K562 (cell line): Measurements from ENCODE around the gene RBFA.

Experiments used
- ATF2 ChIP-seq: sonication (generic); formaldehyde crosslinking; IDR thresholded peaks from 2 replicates; pipeline ENCODE4 v1.8.1; 2022; ENCODE audit warnings: missing genetic modification reagents
- BHLHE40 ChIP-seq: IDR thresholded peaks from 2 replicates; pipeline ENCODE4 v1.6.1; 2011; ENCODE audit warnings: low read length, improper control_type of control experiment
- ESRRA ChIP-seq: fragments of 450-650 bp; IDR thresholded peaks from 2 replicates; pipeline ENCODE4 v1.6.1; 2014; ENCODE audit warnings: low read depth, mild to moderate bottlenecking, moderate library complexity, borderline replicate concordance
- ETS1 ChIP-seq: conservative IDR thresholded peaks from 2 replicates; pipeline ENCODE4 v1.6.1; 2011; ENCODE audit warnings: low read depth, mild to moderate bottlenecking, low read length; ENCODE audit not compliant: control insufficient read depth
- KAT8 ChIP-seq: fragments of 450-650 bp; IDR thresholded peaks from 2 replicates; pipeline ENCODE4 v1.6.1; 2016; ENCODE audit warnings: low read depth, mild to moderate bottlenecking
- MEF2D ChIP-seq: conservative IDR thresholded peaks from 2 replicates; pipeline ENCODE4 v1.6.1; 2016; ENCODE audit warnings: low read depth, missing genetic modification characterization, missing compliant biosample characterization
- NFRKB ChIP-seq: fragments of 450-650 bp; IDR thresholded peaks from 2 replicates; pipeline ENCODE4 v1.6.1; 2016; ENCODE audit warnings: low read depth
- NR2C1 ChIP-seq, 2 experiments: fragments of 450-650 bp; IDR thresholded peaks; 2 replicates each; pipeline ENCODE4 v1.6.1; 2017; ENCODE audit warnings: mild to moderate bottlenecking in 2 of 2, antibody characterized with exemption in 1 of 2, inconsistent platforms in 1 of 2, missing compliant biosample characterization in 1 of 2, missing genetic modification characterization in 1 of 2
- REST ChIP-seq, 2 experiments: fragments of 450-650 bp; formaldehyde crosslinking in 1 of 2; IDR thresholded peaks; 2 replicates each; pipeline versions ENCODE4 v1.4.0 to v1.6.1; 2014 to 2020; ENCODE audit warnings: mild to moderate bottlenecking in 2 of 2, borderline replicate concordance in 1 of 2, low read depth in 1 of 2
- U2AF2 ChIP-seq: fragments of 200-400 bp; formaldehyde crosslinking; optimal IDR thresholded peaks from 2 replicates; pipeline ENCODE3; 2017; ENCODE audit warnings: low read depth, mild to moderate bottlenecking, low read length
- ZMIZ1 ChIP-seq, 2 experiments: fragments of 150-350 bp in 1 of 2; IDR thresholded peaks; 2 replicates each; pipeline ENCODE4 v1.6.1; 2012 to 2016; ENCODE audit warnings: low read depth in 2 of 2, low read length in 2 of 2, mild to moderate bottlenecking in 1 of 2, moderate library complexity in 1 of 2

- TF ChIP-seq ZMIZ1 (IDR thresholded peaks at IDR 0.05; ENCODE audit: low read depth in 2 of 2, low read length in 2 of 2) (no peak), ATF2 (CRISPR knock-in tag) (no peak), ESRRA (no peak), BHLHE40 (no peak), NR2C1 (IDR thresholded peaks at IDR 0.05) (no peak), NR2C1 (tag; IDR thresholded peaks at IDR 0.05) (no peak), REST (IDR thresholded peaks at IDR 0.05; ENCODE audit: borderline replicate concordance) (no peak), REST (CRISPR knock-in tag; IDR thresholded peaks at IDR 0.05; ENCODE audit: low read depth) (no peak), MEF2D (no peak), NFRKB (no peak), KAT8 (no peak), U2AF2 (no peak), ETS1 (no peak)
Observed at GRCh38 chr18:79989195-79989497, 45.1 kb upstream of the RBFA start.
